Measurements from ENCODE around the gene CETN1. TPM values are rescaled to one million over a fixed set of nuclear protein-coding genes. Genes with fewer than 3 reads are reported as not detected.

Gene CETN1
- polyA plus RNA-seq, 1 donor from 2014 or later: not detected

DNA sequence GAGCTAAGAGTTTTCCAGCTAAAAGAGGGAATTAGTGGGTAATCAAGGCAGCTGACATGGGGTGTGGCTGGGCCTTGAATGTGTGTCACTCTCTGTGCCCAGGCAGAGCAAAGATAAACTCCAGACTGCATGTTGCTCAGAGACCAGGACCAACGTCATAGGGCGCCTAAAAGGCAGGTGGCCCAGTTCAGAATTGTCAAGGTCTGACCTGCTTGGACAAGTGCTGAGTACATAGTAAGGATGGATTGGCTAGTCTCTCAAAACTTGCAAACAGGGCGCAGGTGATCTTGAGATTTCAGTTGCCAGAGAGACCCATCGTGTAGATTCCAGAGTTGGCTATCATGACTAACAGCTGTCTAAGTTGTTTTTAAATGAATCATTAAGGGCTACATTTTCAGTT, 35.6 kb downstream of the CETN1 start:
- Histone ChIP-seq H3K27ac (ENCODE audit: low read length) (no peak overlapping the region), H3F3A (ENCODE audit: insufficient read depth, low read length, poor library complexity, severe bottlenecking) (no peaks in the 10 kb centered on the region), H3K9ac (ENCODE audit: low read length) (no peak overlapping the region), H3K9me3 (ENCODE audit: low read length) (no peaks in the 10 kb centered on the region), H2AFZ (ENCODE audit: low read depth, low read length) (no peak overlapping the region), H3K79me2 (replicated peaks; ENCODE audit: insufficient read depth, low read length) (no peaks in the 10 kb centered on the region), H3K4me3 (ENCODE audit: low read length) (no peak overlapping the region), H3K4me2 (ENCODE audit: low read length) (no peak overlapping the region), H4K20me1 (ENCODE audit: insufficient read depth) (no peaks in the 10 kb centered on the region), H3K27me3 (ENCODE audit: insufficient read depth, low read depth, low read length) (no peaks in the 10 kb centered on the region), H3K36me3 (ENCODE audit: insufficient read depth, low read length) (no peaks in the 10 kb centered on the region), H3K9me2 (ENCODE audit: insufficient read depth, low read length) (no peaks in the 10 kb centered on the region)
- TF ChIP-seq MXI1 (conservative IDR thresholded peaks at IDR 0.05; ENCODE audit: poor library complexity, severe bottlenecking) (no peak), POLR2AphosphoS5 (IDR thresholded peaks at IDR 0.05) (no peak), SMC3 (conservative IDR thresholded peaks at IDR 0.05; ENCODE audit: poor library complexity) (no peak), TAF1 (IDR thresholded peaks at IDR 0.05; ENCODE audit: low read depth) (no peak), RAD21 (conservative IDR thresholded peaks at IDR 0.05) (no peak), EP300 (conservative IDR thresholded peaks at IDR 0.05; ENCODE audit: poor library complexity, severe bottlenecking) (no peak), EZH2 (IDR thresholded peaks at IDR 0.05; ENCODE audit: borderline replicate concordance, insufficient read depth, low read length, poor library complexity, severe bottlenecking) (no peak)
- TF ChIP-seq, protein P1, sequence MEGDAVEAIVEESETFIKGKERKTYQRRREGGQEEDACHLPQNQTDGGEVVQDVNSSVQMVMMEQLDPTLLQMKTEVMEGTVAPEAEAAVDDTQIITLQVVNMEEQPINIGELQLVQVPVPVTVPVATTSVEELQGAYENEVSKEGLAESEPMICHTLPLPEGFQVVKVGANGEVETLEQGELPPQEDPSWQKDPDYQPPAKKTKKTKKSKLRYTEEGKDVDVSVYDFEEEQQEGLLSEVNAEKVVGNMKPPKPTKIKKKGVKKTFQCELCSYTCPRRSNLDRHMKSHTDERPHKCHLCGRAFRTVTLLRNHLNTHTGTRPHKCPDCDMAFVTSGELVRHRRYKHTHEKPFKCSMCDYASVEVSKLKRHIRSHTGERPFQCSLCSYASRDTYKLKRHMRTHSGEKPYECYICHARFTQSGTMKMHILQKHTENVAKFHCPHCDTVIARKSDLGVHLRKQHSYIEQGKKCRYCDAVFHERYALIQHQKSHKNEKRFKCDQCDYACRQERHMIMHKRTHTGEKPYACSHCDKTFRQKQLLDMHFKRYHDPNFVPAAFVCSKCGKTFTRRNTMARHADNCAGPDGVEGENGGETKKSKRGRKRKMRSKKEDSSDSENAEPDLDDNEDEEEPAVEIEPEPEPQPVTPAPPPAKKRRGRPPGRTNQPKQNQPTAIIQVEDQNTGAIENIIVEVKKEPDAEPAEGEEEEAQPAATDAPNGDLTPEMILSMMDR (IDR thresholded peaks at IDR 0.05; ENCODE audit: poor library complexity, severe bottlenecking): no peak
- TF ChIP-seq, protein P2, sequence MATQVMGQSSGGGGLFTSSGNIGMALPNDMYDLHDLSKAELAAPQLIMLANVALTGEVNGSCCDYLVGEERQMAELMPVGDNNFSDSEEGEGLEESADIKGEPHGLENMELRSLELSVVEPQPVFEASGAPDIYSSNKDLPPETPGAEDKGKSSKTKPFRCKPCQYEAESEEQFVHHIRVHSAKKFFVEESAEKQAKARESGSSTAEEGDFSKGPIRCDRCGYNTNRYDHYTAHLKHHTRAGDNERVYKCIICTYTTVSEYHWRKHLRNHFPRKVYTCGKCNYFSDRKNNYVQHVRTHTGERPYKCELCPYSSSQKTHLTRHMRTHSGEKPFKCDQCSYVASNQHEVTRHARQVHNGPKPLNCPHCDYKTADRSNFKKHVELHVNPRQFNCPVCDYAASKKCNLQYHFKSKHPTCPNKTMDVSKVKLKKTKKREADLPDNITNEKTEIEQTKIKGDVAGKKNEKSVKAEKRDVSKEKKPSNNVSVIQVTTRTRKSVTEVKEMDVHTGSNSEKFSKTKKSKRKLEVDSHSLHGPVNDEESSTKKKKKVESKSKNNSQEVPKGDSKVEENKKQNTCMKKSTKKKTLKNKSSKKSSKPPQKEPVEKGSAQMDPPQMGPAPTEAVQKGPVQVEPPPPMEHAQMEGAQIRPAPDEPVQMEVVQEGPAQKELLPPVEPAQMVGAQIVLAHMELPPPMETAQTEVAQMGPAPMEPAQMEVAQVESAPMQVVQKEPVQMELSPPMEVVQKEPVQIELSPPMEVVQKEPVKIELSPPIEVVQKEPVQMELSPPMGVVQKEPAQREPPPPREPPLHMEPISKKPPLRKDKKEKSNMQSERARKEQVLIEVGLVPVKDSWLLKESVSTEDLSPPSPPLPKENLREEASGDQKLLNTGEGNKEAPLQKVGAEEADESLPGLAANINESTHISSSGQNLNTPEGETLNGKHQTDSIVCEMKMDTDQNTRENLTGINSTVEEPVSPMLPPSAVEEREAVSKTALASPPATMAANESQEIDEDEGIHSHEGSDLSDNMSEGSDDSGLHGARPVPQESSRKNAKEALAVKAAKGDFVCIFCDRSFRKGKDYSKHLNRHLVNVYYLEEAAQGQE (IDR thresholded peaks at IDR 0.05; ENCODE audit: borderline replicate concordance): no peak

DNA sequence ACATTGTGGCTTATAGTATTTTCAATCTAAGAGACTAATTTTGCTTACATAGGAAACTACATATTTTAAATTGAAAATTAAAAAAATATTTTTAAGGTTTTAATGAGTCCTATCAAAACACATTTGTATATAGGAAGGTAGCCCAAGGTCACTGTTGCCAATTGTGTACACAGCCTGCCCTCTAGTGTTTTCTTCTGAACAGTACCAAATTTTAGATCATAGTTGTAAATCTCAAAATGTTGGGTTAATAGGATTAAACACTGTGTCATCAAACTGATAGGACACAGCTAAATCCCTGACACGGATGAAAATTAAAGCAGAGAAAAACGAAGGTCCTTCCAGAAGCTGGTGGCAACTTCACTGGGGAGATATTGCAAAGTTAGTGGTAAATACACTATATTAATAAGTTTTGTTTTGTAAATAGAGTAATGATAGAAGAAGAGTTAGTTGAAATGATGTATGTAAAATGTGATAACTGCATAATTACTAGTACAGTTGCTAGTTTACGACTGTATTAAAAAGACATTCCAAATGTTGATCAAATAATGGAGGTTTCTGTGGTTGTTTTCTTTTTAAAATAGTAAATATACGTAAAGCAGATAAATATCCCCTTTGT, 36.3 kb downstream of the CETN1 start:
- H3K4me3 ChIP-seq (ENCODE audit: low read length): no peak overlapping the region
- H4K20me1 ChIP-seq (ENCODE audit: insufficient read depth): no peaks in the 10 kb centered on the region
- H3K4me2 ChIP-seq (ENCODE audit: low read length): no peak overlapping the region
- no peaks in the 10 kb centered on the region for H3K9me2 ChIP-seq (ENCODE audit: insufficient read depth, low read length)
- H3K36me3 ChIP-seq (ENCODE audit: insufficient read depth, low read length): no peaks in the 10 kb centered on the region
- no peak overlapping the region for H3K27ac ChIP-seq (ENCODE audit: low read length)
- no peaks in the 10 kb centered on the region for H3K79me2 ChIP-seq (replicated peaks; ENCODE audit: insufficient read depth, low read length)
- no peaks in the 10 kb centered on the region for H3F3A ChIP-seq (ENCODE audit: insufficient read depth, low read length, poor library complexity, severe bottlenecking)
- no peak for TF ChIP-seq EP300 (conservative IDR thresholded peaks at IDR 0.05; ENCODE audit: poor library complexity, severe bottlenecking)
- TF ChIP-seq EZH2 (IDR thresholded peaks at IDR 0.05; ENCODE audit: borderline replicate concordance, insufficient read depth, low read length, poor library complexity, severe bottlenecking): no peak
- TF ChIP-seq, protein P1 (IDR thresholded peaks at IDR 0.05; ENCODE audit: poor library complexity, severe bottlenecking): peak; percentile 86
- TF ChIP-seq SMC3 (conservative IDR thresholded peaks at IDR 0.05; ENCODE audit: poor library complexity): peak; percentile 96
- TF ChIP-seq RAD21 (conservative IDR thresholded peaks at IDR 0.05): peak; percentile 93
- TF ChIP-seq MXI1 (conservative IDR thresholded peaks at IDR 0.05; ENCODE audit: poor library complexity, severe bottlenecking): no peak
- H2AFZ ChIP-seq (ENCODE audit: low read depth, low read length): no peak overlapping the region
- H3K27me3 ChIP-seq (ENCODE audit: insufficient read depth, low read depth, low read length): no peaks in the 10 kb centered on the region
- no peak overlapping the region for H3K9ac ChIP-seq (ENCODE audit: low read length)
- no peaks in the 10 kb centered on the region for H3K9me3 ChIP-seq (ENCODE audit: low read length)
